Ammon's horn (tissue), 1 donor: ENCODE results near the gene ARRB2.
"Not testable (repeated sequence)": the region's sequence is repeated elsewhere in the genome, so short reads cannot be mapped to it uniquely, and the experiment has no call there.

Source experiments
- DNase-seq: peaks from one replicate; pipeline ENCODE4 v3.0.0-alpha.2; 2016; ENCODE audit warnings: low spot score

The ARRB2 gene

DNA sequence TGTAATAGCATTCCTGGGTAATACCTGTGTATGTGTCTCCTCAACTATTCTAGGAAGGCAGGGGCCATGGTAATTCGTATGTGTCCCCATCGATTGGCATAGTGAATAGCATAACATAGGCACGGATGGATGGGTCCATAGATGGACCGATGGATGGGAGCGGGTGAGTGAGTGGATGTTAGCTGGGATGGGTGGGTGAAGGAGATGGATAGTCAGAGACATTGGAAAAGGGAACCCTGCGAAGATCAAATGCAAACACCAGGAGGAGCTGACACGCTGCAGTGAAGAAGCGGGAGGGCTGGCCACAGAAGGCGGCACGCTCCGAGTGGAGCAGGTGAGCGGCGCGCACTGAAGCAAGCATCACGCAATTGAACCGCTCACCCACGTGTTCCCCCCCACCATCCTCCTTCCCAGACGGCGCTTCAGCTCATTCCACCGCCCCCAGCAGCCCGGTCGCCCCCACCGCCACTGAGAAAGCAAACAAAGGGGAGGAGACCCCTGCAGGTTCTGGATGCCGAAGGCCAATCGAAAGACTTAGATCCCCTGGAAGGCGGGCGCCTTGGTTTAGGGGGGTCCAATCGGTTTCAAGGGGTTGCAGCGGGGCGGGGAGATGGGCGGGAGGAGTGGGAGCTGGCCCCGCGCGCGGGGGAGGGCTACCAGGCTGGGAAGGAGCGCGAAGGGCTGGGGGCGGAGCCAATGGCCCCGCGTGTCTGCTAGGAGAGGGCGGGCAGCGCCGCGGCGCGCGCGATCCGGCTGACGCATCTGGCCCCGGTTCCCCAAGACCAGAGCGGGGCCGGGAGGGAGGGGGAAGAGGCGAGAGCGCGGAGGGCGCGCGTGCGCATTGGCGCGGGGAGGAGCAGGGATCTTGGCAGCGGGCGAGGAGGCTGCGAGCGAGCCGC, at the start of gene ARRB2:
Gene ARRB2 (plus strand): TSS at position 839 of the 899 bp plus-strand sequence. CDS start 90 bp downstream, outside the sequence.
- DNase-seq, result peak; percentile 99

- no peak for DNase-seq
These were observed 46.7 kb upstream of the ARRB2 start for GRCh38 chr17:4663711-4664110.

GRCh38 chr17:4664230-4664629, 46.2 kb upstream of the ARRB2 start:
- DNase-seq, result no peak

- no peak for DNase-seq
These were observed 45.4 kb upstream of the ARRB2 start for GRCh38 chr17:4665027-4665426.

- DNase-seq, result no peak
These were observed 44.1 kb upstream of the ARRB2 start for GRCh38 chr17:4666296-4666695.

DNA sequence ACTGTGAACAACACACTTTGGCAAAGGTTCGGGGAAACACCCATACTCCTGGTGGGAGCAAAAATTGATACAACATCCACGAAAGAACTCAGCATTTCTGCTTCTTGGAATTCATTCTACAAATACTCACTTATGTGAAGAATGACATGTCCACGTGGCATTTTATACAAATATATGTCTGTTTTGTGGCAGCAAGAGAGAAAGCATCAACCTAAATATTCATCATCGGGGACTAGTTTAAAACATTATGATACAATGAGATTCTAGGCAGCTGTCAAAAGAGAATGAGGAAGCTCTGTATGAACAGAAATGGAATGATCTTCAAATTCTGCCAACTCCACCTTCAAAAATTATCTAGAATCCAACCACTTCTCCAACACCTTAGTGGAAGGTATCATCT, 43.3 kb upstream of the ARRB2 start:
- DNase-seq, result no peak

DNA sequence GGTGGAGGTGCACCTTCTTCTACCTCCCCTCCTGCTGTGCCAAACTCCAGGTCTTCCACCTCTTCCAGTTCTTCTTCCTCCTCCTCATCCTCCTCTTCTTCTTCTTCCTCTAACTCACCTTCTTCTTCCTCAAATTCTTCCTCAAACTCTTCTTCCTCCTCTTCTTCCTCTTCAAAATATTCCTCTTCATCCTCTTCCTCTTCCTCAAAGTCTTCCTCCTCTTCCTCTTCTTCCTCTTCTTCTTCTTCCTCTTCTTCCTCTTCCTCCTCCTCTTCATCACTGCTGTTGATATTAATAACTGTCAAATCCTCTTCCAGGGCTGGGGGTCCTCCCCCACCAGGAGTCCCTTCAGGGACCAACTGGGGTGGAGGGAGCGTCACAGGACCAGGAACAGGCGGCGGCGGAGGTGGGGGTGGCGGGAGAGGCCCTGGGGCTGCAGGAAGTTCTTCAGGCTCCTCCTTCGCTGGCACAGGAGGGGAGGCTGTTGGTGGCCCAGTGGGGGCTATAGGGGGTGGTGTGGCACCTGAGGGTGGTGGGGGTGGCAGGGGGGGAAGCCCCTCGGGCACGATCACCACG, 38.3 kb upstream of the ARRB2 start:
- no peak for DNase-seq

DNA sequence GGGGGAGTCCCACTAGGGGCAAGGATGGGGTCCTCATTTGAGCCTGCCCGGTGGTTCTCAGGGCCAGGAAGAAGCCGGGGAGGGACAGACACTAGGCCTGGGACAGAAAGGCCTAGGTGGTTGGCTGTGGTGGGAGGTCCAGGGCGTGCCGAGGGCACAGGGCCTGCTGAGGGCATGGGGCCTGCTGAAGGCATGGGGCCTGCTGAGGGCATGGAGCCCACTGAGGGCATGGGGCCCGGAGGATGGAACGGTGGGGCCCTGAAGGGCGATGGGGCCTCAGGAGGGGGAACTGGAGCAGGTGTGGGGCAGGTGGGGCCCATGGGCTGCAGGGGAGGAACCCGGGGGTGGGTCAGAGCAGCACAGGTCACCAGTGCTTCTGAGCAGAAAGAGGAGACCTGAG, 37.7 kb upstream of the ARRB2 start:
- no peak for DNase-seq

DNA sequence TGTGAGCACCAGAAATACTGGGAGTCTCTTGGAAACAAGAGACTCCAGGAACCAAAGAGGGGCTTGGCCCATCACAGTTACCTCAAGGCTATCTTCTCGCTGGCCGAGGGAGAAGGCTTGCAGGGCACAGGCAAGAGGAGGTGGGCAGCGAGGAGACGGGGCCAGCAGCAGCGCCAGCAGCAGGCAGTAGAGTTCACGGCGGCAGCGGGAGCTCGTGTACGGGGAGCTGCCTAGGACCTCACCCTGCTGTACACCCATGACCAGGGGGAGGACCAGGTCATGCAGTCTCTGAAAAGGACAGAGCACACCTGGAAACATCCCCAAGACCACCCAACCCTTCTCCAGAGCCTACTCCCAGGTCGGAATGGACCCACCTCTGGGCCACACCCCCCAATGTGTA, 37.3 kb upstream of the ARRB2 start:
- no peak for DNase-seq

DNA sequence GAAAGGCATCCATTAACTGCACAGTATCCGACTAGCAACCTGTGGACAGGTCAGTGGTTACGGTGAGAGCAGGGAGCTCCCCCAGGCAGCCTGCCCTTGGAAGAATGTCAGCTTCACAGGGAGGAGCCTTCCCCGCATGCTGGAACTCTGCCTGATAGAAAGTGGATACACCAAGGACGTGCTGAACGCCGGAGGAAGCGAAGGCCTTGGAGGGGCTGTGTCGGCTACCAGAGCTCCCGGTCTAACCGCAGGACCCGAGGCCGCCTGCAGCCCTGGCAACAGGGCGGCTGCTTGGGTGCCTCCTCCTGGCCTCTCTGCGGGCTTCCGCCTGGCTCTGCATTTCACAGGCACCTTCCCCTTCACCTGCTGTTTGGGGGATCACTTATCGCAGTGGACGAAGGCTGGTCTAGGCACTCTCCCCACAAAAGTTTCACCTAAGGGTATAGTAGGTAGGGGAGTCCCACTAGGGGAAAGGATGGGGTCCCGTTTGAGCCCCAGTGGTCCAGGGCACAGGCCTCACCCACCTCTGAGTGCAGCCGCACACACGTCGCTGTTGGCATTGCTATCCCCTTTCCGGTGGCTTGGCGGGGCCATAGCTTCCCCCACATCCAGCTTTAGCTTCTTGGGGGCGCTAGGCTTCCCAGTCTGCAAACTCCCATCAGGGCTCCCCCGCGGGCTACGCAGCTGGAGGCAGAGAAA, 36.3 kb upstream of the ARRB2 start:
- DNase-seq, result no peak

GRCh38 chr17:4674685-4674998, 35.8 kb upstream of the ARRB2 start:
- DNase-seq, result no peak

- DNase-seq, result no peak
These were observed 34.6 kb upstream of the ARRB2 start for GRCh38 chr17:4675791-4676190.

DNA sequence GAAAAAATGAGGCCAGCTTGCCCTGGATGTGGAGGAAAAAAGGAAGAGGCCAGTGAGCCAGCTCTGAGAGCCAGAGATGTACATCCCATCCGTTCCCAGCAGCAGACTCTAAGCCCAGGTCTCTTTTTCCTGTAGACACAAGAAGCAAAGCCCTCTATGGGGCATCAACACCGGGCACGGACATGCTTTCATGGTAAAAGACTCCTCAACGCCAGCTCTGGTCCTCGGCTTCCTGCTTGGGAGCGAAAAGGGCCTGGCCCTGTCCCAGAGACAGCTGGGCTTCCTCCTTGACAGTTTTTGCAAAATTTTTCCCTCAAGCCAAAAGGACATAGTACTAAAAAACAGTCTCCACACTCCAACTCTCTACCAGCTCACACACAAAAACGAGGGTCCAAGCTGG, 33.6 kb upstream of the ARRB2 start:
- DNase-seq, result no peak

GRCh38 chr17:4678448-4679026, 31.9 kb upstream of the ARRB2 start:
- no peak for DNase-seq

- no peak for DNase-seq
These were observed 30.8 kb upstream of the ARRB2 start for GRCh38 chr17:4679658-4680057.

DNA sequence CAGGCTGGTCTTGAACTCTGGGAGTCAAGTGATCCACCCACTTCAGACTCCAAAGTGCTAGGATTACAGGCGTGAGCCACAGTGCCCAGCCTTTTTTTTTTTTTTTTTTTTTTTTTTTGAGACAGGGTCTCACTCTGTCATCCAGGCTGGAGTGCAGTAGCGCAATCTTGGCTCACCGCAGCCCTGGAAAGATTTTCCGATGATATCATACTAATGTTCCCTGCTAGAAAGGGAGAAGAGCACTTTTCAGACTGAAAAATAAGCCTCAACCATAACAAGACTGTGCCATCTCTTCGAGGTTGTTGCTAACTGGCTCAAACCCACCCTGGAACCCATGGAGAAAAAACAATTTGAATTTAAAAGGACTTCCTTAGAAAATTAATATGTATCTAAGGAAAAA, 26.7 kb upstream of the ARRB2 start:
- not testable (repeated sequence) for DNase-seq

DNA sequence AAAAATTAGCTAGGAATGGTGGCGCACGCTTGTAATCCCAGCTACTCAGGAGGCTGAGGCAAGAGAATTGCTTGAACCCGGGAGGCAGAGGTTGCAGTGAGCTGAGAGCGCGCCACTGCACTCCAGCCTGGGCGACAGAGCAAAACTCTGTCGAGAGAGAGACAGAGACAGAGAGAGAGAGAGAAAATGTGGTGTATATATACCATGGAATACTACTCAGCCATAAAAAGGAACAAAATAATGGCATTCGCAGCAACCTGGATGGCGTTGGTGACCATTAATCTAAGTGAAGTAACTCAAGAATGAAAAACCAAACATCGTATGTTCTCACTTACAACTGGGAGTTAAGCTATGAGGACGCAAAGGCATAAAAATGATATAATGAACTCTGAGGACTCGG, 20.6 kb upstream of the ARRB2 start:
- DNase-seq, result not testable (repeated sequence)

DNA sequence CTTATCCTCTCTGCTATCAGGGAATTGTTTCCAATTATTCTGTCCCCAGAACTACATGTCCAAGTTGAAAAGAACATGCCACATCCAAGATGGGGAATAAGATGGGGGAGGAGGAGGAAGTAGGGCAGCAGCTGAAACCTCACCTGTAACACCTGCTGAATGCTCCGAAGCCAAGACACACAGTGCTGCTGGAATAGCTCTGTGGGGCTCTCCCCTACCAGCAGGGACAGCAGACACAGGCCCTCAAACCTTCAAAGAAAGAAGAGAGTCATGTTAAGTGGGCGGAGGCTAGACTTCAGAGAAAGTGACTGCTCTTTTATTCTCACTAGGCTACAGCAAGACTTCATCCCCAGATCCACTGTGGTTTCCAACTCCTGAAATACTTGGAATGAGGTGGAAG, 19.7 kb upstream of the ARRB2 start:
- DNase-seq, result no peak

DNA sequence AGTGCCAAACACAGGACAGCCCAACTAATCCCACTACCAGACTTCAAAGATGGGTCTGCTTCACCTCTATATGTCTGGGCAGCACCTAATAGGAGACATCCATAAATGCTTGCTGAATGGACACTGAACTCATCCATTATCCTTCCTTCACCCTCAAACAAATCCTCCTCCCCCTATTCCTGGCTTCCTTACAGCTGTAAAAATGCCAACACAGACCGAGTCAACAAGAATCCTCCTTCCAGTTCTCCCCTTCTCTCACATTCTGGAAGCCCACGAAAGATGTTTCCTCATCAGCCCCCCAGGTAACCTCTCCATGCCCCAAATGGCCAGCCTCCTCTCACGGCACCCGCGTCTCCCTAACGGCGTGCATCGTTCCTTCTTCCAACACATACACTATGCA, 18.7 kb upstream of the ARRB2 start:
- DNase-seq, result no peak

DNA sequence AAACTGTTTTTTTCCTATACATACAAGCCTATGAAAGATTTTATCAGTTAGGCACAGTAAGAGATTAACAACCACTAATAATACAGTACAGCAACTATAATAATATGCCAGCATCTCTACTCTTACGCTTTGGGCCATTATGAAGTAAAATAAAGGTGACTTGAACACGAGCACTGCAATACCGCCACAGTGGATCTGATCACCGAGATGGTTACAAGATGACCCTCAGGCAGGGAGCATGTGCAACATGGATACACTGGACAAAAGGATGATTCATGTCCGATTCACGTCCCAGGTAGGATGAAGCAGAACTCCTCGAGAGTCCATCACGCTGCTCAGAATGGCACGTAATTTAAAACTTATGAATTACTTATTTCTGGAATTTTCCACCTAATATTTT, 17.0 kb upstream of the ARRB2 start:
- DNase-seq, result no peak

GRCh38 chr17:4696437-4696805, 14.0 kb upstream of the ARRB2 start:
- no peak for DNase-seq

- not testable (repeated sequence) for DNase-seq
These were observed 10.9 kb upstream of the ARRB2 start for GRCh38 chr17:4699401-4700056.
